ENCODE measurements around the gene LPAR5. TPM values are rescaled to one million over a fixed set of nuclear protein-coding genes. Genes with fewer than 3 reads are reported as not detected.
A peak's percentile ranks its signal among the peaks of the same experiment; 100 is the strongest.

LPAR5 gene
- total RNA-seq, 4 donors from 2014 or later = 27.9 to 50.1 (median 30.2) TPM

DNA sequence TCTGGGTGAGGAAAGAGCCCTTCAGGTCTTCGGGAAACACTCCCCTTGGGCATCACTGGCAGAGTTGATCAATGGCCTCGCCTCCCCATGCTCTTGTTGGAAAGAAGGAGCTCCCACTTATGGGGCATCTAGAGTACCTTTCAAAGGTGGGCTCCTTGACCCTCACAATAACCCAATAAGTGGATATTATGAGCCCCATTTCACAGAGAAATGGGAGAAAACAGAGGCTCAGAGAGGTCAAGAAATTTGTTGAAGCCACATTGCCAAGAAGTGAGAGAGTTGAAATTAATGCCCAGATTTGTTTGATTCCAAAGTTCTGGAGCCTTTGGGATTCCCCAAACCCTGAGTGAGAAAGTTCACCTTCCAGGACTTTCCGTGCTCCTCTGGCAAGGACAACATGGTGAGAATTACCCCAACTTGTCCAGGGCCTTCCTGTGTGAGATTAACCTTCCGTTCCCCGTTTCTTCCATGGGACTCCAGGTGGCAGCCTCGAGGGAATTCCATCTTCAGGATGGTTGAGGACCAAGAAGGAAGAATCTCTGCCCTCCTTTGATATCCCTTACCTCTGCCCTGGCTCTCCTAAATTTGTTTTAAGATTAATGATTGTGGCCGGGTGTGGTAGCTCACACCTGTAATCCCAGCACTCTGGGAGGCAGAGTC, 21.1 kb downstream of the LPAR5 start:
- no peak for TF ChIP-seq POLR2AphosphoS5 (IDR thresholded peaks at IDR 0.05)
- TF ChIP-seq, protein P1, sequence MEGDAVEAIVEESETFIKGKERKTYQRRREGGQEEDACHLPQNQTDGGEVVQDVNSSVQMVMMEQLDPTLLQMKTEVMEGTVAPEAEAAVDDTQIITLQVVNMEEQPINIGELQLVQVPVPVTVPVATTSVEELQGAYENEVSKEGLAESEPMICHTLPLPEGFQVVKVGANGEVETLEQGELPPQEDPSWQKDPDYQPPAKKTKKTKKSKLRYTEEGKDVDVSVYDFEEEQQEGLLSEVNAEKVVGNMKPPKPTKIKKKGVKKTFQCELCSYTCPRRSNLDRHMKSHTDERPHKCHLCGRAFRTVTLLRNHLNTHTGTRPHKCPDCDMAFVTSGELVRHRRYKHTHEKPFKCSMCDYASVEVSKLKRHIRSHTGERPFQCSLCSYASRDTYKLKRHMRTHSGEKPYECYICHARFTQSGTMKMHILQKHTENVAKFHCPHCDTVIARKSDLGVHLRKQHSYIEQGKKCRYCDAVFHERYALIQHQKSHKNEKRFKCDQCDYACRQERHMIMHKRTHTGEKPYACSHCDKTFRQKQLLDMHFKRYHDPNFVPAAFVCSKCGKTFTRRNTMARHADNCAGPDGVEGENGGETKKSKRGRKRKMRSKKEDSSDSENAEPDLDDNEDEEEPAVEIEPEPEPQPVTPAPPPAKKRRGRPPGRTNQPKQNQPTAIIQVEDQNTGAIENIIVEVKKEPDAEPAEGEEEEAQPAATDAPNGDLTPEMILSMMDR (IDR thresholded peaks at IDR 0.05) = peak in 2 of 5 experiments; percentile 22 to 23
- H3K36me3 ChIP-seq = no peaks in the 10 kb centered on the region
- peaks cover 27 to 42% (median 29%) of the 10 kb centered on the region in 4 donors for H3K4me1 ChIP-seq
- no peaks in the 10 kb centered on the region for H3K27me3 ChIP-seq
- 23 to 52% methylated on average over 3 to 7 of the region's 7 CpGs for WGBS, 2 donors (ENCODE audit: low coverage in 1 of 2)
- in situ Hi-C loops (cut with MboI; ENCODE audit: low pct_ligation_motif_present in 1 of 4, low pct_unique_long_range_greater_than_20kb in 1 of 4, low sequenced_read_pairs in 3 of 4) (no loop called here), intact Hi-C loops (cut with DNase I; ENCODE audit: low total_unique reads) (loop anchor here (10.0 kb wide), 2 partner anchors 50 to 160 kb away; partner anchors contain the start of genes ING4 and LAG3)
- H3K4me3 ChIP-seq = no peak overlapping the region
- no peak for DNase-seq
- H3K9me3 ChIP-seq = no peaks in the 10 kb centered on the region
- peak overlapping the region; percentile 90 to 97 (median 92) for H3K27ac ChIP-seq

GRCh38 chr12:6613776-6614512, 21.8 kb downstream of the LPAR5 start:
- peak; percentile 90 for DNase-seq
- in situ Hi-C loops (cut with MboI; ENCODE audit: low pct_ligation_motif_present in 1 of 4, low pct_unique_long_range_greater_than_20kb in 1 of 4, low sequenced_read_pairs in 3 of 4) = no loop called here
- no peaks in the 10 kb centered on the region for H3K27me3 ChIP-seq
- peak overlapping the region in 1 of 4 donors; percentile 15 for H3K4me3 ChIP-seq
- H3K9me3 ChIP-seq = no peaks in the 10 kb centered on the region
- H3K27ac ChIP-seq = peak overlapping the region; percentile 90 to 97 (median 92)
- H3K36me3 ChIP-seq = no peaks in the 10 kb centered on the region
- WGBS, 2 donors (ENCODE audit: low coverage in 1 of 2) = 10 to 11% methylated on average over 4 to 16 of the region's 21 CpGs
- intact Hi-C loops (cut with DNase I; ENCODE audit: low total_unique reads) = loop anchor here (10.0 kb wide), 2 partner anchors 51 to 161 kb away; partner anchors contain the start of genes ING4 and LAG3
- TF ChIP-seq POLR2AphosphoS5 (IDR thresholded peaks at IDR 0.05) (peak; percentile 51 to 65 (median 57)), EP300 (IDR thresholded peaks at IDR 0.05; ENCODE audit: low read depth) (no peak), POLR2A (IDR thresholded peaks at IDR 0.05) (peak; percentile 60)
- TF ChIP-seq, protein P1 (IDR thresholded peaks at IDR 0.05) = peak in 1 of 5 experiments; percentile 1
- H3K4me1 ChIP-seq = peaks cover 27 to 42% (median 29%) of the 10 kb centered on the region in 4 donors

DNA sequence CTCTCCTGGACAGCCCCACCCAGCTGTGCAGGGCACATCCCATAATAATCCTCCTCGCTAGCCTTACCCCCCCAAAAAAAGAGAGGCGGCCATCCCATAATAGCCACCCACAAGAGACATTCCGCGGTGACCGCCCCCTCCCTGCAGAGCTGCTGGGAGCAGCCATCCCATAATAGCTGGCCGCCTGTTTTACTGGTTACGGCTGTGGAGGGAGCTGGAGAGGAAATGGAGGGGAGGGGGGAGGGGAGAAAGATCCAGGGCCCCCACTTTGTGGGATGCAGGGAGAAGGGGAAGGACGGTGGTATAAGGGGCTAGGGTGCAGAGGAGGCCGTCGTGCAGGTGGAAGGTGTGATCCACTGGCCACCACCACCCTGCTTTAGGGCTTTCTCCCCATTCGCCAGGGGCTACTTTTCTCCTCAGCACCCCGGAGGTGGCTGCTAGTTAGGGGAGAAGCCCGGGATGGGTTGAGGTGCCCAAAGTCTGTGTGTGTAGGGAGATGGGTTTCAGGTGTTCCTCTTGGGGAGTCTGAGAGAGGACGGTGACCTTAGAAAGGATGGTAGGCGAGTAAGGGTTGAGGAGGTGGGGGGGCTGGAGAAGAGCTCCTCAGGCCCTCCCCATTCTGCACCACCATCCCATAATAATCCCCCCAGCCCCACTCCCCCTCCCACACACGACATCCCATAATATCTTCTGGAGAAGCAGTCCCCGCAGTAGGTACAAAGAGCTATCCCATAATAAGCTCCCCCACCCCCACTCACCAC, 22.6 kb downstream of the LPAR5 start:
- no peaks in the 10 kb centered on the region for H3K27me3 ChIP-seq
- H3K4me1 ChIP-seq = peaks cover 27 to 42% (median 29%) of the 10 kb centered on the region in 4 donors
- 7 to 11% methylated on average over 5 to 17 of the region's 17 CpGs for WGBS, 2 donors (ENCODE audit: low coverage in 1 of 2)
- peak overlapping the region in 1 of 4 donors; percentile 15 for H3K4me3 ChIP-seq
- TF ChIP-seq, protein P1 (IDR thresholded peaks at IDR 0.05) = no peak
- no peak for TF ChIP-seq POLR2A (IDR thresholded peaks at IDR 0.05)
- TF ChIP-seq POLR2AphosphoS5 (IDR thresholded peaks at IDR 0.05) = no peak
- TF ChIP-seq EP300 (IDR thresholded peaks at IDR 0.05; ENCODE audit: low read depth) = no peak
- in situ Hi-C loops (cut with MboI; ENCODE audit: low pct_ligation_motif_present in 1 of 4, low pct_unique_long_range_greater_than_20kb in 1 of 4, low sequenced_read_pairs in 3 of 4) = no loop called here
- peak; percentile 86 for DNase-seq
- H3K36me3 ChIP-seq = no peaks in the 10 kb centered on the region
- intact Hi-C loops (cut with DNase I; ENCODE audit: low total_unique reads) = loop anchor here (10.0 kb wide), 2 partner anchors 52 to 162 kb away; partner anchors contain the start of genes ING4 and LAG3
- H3K9me3 ChIP-seq = no peaks in the 10 kb centered on the region
- peak overlapping the region; percentile 90 to 97 (median 92) for H3K27ac ChIP-seq

Measured in transverse colon (tissue), 4 donors.